Activated CD4-positive, alpha-beta T cell treated with anti-CD3 and anti-CD28 coated beads, Interleukin-2, amount 50 U/mL, for 24 hours (primary cell): ENCODE data around the gene PREPL.
"Not testable (repeated sequence)": the region's sequence is repeated elsewhere in the genome, so short reads cannot be mapped to it uniquely, and the experiment has no call there.

Experiments
- DNase-seq, 2 donors: peaks; one replicate each; pipeline ENCODE4 v3.0.0-alpha.2; 2020; ENCODE audit warnings: low read depth in 1 of 2, low spot score in 1 of 2

The PREPL gene

DNA sequence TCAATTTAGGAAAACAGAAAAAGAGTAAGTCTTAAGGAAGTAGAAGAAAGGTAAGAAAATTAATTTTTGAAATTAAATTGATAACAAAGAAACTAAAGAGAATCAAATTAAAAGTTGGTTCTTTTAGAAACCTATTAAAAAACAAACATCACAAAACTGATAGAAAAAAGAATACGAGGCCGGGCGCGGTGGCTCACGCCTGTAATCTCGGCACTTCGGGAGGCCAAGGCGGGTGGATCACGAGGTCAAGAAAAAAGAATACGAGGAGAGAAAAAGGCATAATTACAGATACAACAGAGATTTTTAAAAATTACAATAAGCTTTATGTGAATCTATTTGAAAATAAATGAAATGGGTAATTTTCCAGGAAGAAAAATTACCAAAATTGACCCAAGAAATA, 11.8 kb downstream of the PREPL start:
- no peak for DNase-seq

DNA sequence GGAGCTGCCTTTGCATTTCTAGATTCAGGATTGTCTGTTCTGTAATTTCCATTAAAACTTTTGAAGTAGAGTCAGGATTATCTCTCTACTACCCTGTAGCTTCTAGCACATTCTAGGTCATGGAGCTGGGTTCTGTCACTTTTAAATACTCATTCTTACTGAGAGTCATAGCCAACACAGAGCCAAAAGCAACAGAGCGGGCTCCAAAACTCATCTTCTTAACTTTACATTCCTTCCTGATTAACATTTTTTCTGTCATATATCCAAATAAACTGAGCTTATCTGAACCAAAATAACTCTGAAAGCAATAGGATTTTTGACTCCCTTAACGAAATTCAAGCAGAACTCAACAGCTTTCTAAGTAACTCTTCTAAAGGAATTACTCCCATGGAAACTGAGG, 12.9 kb downstream of the PREPL start:
- DNase-seq, result no peak

DNA sequence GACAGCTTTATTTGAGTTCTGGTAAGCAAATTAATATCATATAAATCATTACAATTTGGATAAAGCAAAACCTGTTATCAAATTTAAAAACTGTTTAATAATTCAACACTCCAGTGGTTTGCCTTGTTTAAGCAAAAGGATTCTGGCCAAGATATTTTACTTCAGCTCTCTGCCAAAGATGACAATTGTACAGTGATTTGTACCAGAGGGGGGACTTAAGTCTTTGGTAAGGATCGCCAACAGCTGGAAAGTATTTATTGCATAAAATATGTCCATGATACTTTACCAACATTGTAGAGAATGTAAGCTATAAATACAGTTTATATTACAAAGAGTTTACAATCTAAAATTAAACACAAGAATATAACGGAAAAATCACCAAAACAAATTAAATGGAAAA, 13.8 kb downstream of the PREPL start:
- no peak for DNase-seq

DNA sequence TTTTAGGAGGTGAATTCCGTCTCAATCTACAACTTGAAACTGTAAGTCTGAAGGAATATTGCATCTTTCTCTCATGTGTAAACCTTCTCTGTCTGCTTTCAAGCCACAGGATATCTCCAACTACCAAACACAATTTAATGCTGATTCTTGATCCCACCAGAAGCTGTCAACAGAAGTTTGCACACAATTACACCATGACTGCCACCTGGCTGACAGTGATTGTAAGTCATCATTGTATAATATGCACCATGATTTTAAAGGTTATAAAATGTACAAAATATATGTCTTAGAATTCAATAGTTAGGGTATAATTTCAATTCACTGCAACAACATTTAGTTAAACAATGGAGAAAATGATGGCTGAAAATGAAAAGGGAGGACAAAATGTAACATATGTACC, 18.4 kb downstream of the PREPL start:
- no peak for DNase-seq

DNA sequence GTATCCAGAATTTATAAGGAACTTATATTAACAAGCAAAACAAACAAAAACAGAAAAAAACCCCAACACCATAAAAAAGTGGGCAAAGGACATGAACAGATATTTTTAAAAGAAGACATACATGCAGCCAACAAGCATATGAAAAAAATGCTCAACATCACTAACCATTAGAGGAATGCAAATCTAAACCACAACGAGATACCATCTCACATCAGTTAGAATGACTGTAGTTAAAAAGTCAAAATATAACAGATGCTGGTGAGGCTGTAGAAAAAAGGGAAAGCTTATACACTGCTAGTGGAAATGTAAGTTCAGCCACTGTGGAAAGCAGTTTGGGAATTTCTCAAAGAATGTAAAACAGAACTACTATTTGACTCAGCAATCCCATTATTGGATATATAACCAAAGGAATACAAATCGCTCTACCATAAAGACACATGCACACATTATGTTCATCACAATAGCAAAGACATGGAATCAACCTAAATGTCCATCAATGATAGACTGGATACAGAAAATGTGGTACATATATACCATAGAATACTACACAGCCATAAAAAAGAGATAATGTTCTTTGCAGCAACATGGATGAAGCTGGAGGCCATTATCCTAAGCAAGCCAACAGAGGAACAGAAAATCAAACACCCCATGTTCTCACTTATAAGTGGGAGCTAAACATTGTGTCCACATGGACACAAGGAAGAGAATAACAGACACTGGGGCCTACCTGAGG, 25.3 kb downstream of the PREPL start:
- DNase-seq, result no peak

DNA sequence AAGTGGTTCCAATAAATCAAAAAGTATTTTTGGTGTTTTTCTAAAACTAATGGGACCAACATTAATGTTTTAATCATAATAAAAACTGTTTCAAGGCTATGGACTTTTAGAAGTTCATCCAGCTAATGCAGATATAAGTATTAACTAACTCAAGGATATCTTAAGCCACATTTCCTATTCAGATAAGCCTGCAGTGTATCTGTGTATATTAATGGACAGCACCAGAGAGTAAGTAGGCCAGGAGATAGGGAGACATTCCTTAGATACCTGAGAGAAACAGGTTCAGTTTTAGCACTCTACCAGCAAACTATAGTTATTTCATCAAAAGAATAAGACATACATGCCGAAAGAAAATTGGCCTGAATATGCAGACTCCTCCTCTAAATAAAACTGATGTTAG, 27.3 kb downstream of the PREPL start:
- no peak for DNase-seq

DNA sequence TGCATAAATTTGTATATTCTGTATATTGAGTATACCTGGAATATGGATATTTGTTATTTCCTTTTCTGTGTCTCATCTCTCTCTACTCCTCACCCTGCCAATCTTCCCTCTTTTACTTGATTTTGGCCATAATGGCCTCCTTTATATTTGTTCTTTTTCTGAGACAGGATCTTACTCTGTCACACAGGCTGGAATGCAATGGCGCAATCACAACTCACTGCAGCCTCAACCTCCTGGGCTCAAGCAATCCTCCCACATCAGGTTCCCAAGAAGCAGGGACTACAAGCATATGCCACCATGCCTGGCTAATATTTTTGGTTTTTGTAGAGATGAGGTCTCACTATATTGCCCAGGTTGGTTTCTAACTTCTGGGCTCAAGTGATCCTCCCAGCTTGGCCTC, 30.5 kb downstream of the PREPL start:
- DNase-seq, result no peak

DNA sequence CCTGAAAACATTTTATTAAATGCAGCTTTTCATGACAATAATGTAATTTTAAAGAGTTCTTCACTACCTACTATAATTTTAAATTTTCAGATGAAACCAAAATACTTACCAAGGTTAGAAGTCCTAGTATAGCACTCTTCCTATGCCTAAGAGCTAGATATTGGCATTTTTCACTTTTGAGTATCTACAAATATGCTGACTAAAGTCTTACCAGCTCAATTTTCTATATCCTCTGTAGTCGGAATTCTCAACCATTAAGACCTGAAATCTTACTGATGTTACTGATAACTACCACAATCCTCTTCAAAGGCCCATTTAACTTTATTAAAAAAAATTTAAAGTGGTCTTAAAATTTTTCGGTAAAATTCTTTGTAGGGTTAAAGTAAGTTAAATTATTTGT, 32.0 kb downstream of the PREPL start:
- no peak for DNase-seq

DNA sequence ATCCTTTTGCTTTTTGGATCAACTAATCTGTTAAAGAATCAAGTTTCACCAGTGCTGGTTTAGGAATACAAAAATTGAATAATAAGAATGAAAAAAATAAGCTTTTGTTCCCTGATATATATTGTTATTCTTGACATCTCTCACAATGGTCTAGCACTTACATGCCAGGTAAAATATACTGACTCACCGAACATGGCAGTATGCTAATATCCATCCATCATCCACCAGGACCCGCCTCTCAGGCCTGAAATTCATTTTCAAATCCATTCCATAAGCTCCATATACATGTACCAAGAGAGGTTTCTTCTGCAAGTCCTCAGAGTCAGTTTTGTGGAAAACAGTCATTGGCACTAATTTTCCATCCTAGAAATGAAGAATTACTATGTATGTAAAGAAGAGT, 32.5 kb downstream of the PREPL start:
- no peak for DNase-seq

DNA sequence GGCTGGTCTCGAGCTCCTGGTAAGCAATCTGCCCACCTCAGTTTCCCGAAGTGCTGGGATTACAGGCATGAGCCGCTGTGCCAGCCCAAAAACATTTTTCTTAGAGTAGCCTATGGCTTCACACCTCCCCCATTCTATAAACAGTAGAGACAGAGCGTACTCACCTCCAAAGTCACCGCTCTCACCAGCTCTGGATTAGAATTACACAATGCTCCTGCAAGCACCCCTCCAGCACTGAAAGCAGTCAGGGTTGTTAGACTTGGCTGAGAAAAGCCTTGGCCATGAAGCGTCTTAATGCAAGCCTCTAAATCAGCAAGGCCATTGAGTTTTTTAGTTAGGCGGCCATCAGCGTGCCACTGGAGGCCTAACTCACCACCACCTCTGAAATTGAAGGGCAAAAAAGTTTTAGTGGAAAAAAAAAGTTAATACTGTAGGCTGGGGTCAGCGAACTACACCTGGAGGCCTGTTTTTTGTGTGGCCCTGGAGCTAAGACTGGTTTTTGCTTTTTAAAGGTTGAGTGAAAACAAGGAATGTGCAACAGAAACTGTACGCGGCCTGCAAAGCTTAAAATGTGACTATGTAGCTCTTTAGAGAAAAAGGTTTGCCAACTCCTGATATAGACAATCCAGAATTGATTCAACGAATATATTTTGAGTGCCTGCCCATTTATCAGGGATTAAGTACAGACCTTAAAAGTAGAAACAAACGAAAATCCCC, 34.6 kb downstream of the PREPL start:
- no peak for DNase-seq

DNA sequence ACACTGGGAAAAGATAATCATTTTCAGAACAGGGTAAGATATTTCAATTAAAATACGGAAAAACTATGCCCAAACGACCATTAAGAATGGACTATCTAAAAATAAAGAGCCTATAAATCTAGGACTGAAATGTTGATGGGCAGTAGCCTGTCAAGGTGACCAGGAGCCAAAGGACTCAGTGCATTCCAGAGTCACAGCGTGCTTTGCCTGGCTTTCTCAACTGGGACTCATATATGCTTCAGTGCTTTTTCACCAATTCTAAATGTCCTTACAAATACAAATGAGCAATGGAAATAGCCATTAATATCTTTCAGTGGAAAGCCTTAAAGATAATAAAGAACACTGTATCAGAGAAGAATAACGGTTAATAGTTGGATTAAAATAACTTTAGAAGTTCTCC, 35.4 kb downstream of the PREPL start:
- DNase-seq, result no peak

DNA sequence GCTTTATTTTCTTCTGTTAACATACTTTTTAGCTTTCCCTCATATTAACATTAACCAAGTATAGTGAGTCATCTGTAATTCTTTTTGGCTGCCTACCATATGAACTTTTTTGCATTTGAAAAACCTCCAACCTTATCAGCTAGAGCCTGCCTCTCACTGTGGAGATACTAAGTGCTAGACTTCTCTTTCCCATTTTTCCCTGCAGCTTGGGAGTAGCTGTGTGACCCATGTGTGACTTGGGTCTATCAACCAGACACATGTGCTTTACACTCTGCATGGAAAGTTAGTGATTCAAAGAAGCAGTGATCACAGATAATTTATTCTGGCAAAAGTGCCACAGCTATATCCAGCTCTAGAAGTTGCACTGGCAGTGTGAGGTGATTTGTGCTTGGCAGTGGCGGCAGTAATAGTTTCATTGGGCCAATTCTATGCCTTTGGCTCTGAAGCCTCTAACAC, 36.3 kb downstream of the PREPL start:
- DNase-seq, result no peak

DNA sequence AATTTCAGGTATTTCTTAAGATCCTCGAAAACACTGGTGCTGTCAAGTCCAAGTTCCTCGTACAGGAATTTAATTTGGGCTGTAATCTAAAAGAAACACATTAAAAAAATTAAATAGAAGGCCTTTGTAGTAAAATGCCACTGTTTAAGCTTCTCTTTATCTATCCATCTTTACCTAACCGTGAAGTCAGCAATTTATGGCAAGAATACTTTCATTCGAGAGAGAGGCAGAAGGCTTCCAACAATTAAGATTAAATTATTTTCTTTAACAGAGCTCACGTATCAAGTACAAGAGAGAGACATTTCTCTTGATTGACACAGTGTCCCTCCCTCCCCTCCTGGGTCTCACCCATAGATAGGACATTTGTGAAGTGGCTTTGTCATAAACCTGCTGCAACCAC, 39.9 kb downstream of the PREPL start:
- DNase-seq, result no peak

DNA sequence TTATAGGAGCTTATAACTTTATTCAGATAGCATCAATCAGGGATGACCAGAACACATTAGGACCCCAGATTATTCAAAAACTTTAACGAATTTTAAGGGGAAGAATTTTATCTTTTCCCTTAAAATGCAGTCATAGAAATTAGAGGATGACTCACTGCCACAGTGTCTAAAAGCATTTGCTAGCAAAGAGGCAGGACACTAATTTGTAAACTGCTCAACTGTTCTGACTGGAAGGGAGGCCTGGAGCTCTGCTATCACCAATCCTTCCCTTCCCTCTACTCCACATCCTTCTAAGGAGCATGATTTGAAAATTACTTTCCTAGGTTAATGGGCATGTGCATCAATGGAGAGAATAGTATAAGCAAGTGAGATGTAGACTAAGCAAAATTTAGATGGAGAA, 40.5 kb downstream of the PREPL start:
- no peak for DNase-seq

DNA sequence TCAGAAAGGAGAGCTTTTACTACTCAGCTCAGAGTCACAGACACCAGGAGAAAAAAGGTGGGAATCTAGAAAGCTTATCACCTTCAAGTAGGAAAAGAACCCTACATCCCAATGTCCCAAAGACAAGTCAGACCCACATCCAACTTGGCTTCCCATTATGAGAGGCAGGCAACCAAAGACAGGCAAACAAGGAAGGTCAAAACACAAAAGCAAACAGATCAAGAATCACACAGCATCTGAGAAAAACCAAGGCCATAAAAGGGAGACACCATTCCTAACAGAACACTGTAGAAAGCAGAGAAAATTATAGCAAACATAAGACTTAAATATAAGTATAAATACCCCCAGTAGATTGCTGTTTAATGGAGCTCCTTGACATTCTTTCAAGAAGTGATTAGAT, 45.3 kb downstream of the PREPL start:
- no peak for DNase-seq

DNA sequence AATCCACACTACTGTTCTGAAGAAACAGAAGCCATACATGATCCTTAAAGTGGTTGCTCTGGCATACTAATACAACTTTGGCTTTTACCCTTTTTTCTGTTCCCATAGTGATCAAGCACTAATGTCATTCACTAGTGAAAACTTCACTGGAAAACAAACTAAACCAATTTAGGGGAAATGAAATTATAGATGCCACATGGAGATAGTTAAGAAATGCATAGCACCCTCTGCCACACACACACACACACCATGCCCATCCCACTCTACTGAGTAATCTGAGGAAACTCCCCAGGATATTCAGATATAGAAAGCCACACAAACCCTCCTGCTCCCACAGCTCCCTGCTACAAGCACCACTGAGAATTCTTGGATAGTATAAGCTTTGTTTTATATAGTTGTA, 46.9 kb downstream of the PREPL start:
- DNase-seq, result no peak

DNA sequence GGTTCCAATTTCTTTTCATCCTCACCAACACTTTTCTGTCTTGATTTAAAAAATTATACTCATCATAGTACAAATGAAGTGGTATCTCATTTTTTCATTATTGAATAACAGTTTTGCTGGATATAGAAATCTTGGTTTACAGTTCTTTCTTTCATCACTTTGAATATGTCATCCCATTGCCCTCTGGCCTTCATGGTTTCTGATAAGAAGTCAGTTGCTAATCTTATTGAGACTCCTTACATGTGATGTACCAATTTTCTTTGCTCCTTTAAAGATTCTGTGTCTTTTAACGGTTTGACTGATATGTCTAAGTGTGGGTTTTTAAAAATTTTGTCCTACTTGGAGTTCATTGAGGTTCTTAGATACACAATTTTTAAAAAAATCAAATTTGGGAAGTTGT, 51.0 kb downstream of the PREPL start:
- no peak for DNase-seq

DNA sequence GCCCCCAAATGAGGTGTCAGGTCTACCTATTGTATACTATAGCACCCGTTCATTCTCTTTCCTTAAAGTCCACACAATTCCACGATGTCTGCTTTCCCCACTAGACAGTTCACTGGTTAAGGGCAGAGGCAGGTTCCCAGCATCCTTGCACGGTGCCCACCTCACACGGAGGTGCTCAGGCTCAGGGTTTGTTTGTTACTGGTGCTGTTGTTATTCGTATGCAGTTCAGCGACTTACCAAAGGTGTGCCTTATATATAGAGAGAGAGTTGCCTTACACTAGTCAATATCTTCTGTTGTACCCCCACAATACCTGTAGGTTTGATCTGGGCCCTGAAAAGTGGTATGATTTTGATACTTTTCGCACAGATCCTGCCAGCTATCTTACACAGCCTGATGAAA, 55.4 kb downstream of the PREPL start:
- DNase-seq, result no peak

DNA sequence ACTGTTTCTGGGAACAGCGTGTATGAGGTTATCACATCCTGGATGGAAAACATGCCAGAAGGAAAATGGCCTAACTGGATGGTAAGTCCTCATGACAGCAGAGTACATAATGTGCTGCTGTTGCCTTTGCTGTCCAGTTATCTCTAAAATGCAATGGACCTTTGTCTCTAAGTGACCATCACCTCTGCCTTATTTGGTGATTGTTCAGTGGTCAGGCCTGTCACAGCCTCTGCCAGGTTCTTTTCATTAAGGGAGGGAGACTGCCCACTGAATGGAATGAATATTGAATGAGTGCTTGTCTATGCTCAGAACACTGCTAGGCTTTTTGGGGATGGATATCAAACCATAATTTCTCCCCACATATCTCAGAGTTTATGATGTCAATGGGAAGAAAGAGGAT, 57.0 kb downstream of the PREPL start:
- no peak for DNase-seq

DNA sequence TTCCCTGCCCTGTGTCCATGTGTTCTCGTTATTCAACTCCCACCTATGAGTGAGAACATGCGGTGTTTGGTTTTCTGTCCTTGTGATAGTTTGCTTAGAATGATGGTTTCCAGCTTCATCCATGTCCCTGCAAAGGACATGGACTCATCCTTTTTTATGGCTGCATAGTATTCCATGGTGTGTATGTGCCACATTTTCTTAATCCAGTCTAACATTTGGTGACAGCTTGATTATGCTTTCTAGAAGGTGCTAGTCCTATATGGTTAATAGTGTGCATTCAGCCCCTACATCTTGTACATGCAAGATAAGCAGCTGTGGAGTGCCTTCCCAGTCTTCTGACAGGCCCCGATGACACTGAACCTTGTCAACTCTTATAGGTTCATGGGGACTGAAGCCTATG, 57.5 kb downstream of the PREPL start:
- not testable (repeated sequence) for DNase-seq

DNA sequence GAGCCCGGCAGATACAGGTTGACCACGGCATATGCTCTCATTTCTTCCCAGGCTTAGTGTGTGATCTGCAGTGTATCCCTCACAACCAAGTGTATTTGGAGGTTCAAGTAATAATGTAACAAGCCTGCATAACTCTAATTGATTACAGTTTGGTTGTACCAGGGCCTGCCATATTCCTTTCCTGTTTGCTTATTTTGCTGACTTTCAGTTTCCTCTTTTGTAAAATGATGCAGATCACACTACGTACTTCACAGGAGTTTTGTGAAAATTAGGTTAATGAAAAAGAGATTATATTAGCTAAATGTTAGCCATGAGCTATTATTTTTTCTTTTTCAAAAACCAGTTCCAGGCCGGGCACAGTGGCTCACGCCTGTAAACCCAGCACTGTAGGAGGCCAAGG, 60.2 kb downstream of the PREPL start:
- DNase-seq, result no peak

DNA sequence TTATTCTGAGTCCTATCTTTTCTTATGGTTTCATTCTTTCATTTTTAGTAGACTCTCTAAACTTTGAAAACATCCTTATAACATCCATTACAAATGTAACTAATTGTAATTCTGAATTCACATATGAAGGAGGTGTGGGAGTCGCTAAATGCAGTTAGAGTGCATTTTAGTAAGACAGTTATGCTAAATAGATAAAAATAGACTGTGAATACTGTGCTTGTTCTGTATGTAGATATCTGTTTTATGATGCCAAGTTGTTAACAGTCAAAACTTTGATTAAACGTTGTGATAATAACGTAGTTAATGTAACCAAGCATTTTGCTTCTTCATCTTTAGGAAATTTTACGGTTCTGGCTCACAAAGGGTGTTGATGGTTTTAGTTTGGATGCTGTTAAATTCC, 61.7 kb downstream of the PREPL start:
- no peak for DNase-seq

DNA sequence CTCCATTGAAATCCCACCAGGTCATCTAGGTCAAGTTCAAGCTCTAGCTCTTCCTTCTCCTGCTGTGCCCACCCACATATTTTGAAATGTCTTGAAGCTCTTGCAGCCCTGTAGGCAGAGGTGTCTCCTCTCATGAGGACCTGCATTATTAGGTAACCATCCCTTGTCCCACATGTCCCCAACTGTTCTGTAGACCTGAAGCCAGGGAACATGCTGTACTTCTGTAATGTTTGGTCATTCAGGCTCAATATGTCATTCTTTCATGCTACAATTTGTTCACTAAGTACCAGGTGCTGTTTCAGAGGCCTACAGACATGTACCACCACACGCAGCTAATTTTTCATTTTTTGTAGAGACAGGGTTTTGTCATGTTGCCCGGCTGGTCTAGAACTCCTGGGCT, 63.9 kb downstream of the PREPL start:
- DNase-seq, result no peak
